ENCODE data around the gene TCN2.
"Not testable (repeated sequence)": the region's sequence is repeated elsewhere in the genome, so short reads cannot be mapped to it uniquely, and the experiment has no call there.

TCN2 gene

GRCh38 chr22:30675436-30675835 lies 68.5 kb downstream of the TCN2 start:
- H3K27me3 ChIP-seq (ENCODE audit: control insufficient read depth, insufficient read depth, low read length), result no peaks in the 10 kb centered on the region
- no peak overlapping the region for H3K9ac ChIP-seq
- TF ChIP-seq CTCF (IDR thresholded peaks at IDR 0.05), result no peak
- H2AFZ ChIP-seq, result no peak overlapping the region
- no peaks in the 10 kb centered on the region for H3K79me2 ChIP-seq
- H3K4me1 ChIP-seq, result no peaks in the 10 kb centered on the region
- no peaks in the 10 kb centered on the region for H3K36me3 ChIP-seq (ENCODE audit: control insufficient read depth, insufficient read depth, low read length)
- no peak overlapping the region for H3K4me2 ChIP-seq (ENCODE audit: low read length)
- H3K27ac ChIP-seq, result no peak overlapping the region
- no peak overlapping the region for H3K4me3 ChIP-seq (ENCODE audit: low read depth, low read length)
- H3K9me3 ChIP-seq (ENCODE audit: control insufficient read depth, low read length), result no peaks in the 10 kb centered on the region

GRCh38 chr22:30676565-30676964 lies 69.6 kb downstream of the TCN2 start:
- H3K27me3 ChIP-seq (ENCODE audit: control insufficient read depth, insufficient read depth, low read length); H3K27ac ChIP-seq; H3K4me2 ChIP-seq (ENCODE audit: low read length); H3K9ac ChIP-seq; H3K9me3 ChIP-seq (ENCODE audit: control insufficient read depth, low read length); H3K36me3 ChIP-seq (ENCODE audit: control insufficient read depth, insufficient read depth, low read length); H3K79me2 ChIP-seq; H2AFZ ChIP-seq; H3K4me3 ChIP-seq (ENCODE audit: low read depth, low read length); H3K4me1 ChIP-seq: not testable (repeated sequence)

Data from parathyroid adenoma (tissue), 2 donors.